GM18505 (cell line): ENCODE measurements around the gene PRR14.
"Not testable (repeated sequence)": the region's sequence is repeated elsewhere in the genome, so short reads cannot be mapped to it uniquely, and the experiment has no call there.

Experiments used
- ATAC-seq: cut with Tn5 transposase; IDR thresholded peaks from one replicate; pipeline ENCODE4 v1.9.1; 2021; ENCODE audit not compliant: unreplicated experiment
- POLR2A ChIP-seq: IDR thresholded peaks from 4 replicates; pipeline ENCODE4 v1.6.1; 2011; ENCODE audit warnings: borderline replicate concordance; ENCODE audit not compliant: insufficient read depth, insufficient read length; ENCODE audit errors: extremely low read depth

Gene PRR14

DNA sequence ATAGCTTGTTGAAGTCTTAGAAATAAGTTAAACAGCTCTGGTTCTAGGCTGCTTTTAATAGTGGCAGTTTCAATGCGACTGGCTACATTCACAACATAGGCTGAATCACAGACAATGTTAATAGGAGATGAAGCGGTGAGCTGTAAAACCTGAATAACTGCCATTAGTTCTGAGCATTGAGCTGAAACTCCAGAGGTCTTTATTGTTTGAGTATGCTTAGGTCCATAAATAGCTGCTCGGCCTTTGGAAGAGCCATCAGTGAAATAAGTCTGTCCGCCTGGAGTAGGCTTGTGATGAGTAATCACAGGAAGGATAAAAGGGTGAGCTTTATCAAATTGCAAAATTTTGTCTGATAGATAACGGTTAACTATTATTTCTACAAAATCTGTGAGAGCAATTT, 31.1 kb upstream of the PRR14 start:
- ATAC-seq, result no peak
- TF ChIP-seq POLR2A, result no peak

DNA sequence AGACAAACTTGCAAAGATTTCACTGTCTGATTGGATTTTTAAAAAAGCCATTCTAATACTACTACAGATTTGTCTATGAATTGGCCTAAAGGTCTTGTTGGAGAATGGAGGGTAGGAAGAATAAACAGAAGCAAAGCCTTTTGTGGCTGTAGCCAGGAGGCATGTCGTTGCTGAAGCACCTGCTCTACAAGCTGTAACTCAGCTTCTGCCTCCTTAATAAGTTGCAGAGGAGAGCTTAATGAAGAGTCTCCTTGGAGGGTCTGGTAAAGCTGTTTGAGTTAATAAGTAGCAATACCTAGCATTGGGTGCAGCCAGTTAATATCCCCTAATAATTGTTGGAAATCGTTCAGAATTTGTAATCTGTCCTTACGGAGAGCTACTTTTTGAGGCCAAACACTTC, 30.6 kb upstream of the PRR14 start:
- no peak for TF ChIP-seq POLR2A
- ATAC-seq, result no peak

DNA sequence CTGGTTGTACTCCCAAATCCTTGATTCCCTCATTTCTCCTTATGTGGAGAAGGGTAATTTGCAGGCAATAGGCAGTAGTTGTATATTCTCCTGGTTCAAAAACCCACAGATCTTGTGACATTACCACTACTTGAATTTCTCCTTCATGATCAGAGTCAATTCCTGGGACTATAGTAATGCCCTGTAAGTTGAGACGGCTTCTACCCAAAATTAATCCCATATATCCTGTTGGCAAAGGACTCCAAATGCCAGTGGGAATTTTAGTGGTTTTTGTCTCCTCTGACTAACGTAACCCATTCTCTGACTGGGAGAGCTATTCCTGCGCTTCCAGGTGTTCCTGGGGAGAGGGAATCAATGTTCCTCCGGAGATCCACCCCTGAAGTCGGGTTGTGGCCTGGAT, 29.0 kb upstream of the PRR14 start:
- no peak for ATAC-seq
- no peak for TF ChIP-seq POLR2A

DNA sequence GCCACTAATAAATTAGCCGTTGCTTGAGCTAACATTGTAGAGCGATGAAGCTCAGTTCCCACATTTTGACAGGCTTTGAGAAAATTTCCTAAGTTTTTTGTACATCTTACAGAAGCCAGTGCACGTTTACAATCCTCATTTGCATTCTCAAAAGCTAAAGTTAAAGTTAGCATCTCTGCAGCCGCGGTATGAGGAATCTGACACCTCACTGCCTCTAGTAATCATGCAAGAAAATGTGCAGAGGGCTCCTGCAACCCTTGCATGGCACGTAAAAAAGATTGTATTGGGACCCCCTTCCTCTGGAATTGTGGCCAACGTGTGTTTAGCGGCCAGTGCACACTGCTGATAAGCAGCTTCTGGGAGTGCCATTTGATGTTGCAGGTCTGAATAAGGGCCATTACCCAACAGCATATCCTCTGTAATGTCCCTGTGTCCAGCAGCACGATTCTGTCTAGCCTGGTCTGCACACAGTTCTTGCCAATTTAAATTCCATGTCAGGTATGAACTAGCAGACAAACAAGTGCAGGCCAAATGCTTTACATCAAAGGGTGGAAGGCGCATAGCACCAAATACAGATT, 28.2 kb upstream of the PRR14 start:
- no peak for ATAC-seq
- TF ChIP-seq POLR2A, result no peak

DNA sequence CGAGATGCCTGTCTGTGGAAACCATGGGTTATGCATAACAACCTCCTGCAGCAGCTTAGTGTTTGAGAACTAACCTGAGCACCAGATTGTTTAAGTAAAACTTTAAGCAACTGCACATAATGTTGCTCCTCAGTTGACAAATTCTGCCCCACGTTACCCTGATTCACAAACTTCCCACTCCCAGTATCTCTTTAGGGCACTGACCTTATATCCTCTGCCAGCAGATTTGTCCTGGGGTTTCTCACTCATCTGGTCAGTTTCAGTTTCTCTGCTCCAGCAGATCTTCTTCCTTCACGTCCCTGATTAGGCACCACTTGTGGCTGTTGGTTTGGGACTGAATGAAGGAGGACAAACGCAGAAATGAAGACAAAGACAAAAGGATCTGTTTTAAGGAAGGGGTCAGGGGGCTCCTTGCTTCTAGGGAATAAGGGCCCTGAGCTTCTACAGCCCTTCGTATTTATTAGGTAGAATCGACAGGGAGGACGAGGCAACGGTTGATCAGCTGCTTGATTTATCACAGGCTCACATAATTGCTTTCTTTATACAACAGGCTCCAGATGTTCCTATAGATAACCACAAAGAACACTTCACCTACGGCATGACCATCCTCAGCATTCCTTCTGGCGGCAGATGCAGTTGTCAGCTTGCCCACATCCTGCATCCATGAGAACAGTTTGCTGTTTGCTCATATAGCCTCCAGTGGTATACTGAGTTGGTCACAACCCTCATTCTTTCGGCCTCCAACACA, 27.1 kb upstream of the PRR14 start:
- no peak for ATAC-seq
- TF ChIP-seq POLR2A, result no peak

DNA sequence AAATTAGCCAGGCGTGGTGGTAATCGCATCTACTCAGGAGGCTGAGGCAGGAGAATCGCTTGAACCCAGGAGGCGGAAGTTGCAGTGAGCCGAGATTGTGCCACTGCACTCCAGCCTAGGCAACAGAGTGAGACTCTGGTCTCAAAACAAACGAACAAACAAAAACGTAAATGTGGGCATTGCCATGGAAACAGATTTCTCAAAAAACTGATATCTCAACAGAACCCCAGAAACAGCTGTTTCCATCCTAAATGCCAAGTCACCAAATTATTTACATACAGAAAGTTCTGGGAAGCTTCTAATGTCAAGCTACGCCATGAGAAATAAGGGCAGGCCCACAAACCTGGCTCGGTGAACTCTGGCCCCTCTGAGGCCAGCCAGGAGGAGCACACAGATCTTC, 24.5 kb upstream of the PRR14 start:
- TF ChIP-seq POLR2A, result no peak
- ATAC-seq, result no peak

DNA sequence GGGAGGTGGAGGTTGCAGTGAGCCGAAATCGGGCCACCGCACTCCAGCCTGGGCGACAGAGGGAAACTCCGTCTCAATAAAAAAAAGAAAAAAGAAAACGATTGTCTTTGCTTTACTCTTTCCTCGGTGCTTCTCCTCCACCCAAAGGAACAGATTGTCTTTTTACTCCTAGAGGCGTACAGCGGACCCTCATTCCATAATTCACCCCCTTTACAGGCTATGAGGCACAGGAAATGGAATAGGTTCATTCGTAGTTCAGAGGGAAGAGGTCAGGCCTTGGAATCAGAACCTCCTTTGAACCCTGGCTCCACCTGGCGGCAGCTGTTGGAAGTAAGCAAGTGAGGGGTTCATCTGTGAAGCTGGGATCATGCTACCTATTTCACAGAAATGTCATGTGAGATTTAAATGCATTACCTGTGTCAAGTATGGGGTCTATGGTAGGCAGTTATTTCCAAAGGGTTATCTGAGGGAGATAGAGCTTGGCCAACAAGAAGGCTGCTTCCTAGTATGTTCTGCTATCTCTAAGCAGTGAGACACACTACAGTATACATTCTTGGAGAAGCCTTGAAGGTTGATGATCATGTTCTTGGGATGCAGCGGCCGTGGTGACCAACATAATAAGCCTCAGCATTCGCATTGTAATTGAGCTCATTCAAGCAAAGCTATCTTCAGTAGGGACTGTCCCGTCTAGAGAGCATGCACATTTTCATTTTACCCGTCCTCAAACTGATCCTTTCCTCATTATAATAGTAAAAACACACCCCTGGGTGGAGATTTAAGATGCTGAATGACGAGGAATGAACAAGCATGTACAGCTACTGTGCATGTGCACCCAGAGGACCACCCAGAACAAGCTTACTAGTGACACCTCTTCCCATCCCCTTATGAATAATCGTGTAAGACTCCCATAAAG, 21.9 kb upstream of the PRR14 start:
- TF ChIP-seq POLR2A, result no peak
- no peak for ATAC-seq

DNA sequence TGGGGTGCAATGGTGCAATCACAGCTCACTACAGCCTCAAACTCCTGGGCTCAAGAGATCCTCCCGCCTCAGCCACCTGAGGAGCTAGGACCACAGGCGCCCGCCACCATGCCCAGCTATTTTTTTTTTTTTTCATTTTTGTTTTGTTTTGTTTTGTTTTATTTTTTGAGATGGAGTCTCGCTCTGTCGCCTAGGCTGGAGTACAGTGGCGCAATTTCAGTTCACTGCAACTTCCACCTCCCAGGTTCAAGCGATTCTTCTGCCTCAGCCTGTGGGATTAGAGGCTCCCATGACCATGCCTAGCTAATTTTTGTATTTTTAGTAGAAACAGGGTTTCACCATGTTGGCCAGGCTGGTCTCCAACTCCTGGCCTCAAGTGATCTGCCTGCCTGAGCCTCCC, 18.3 kb upstream of the PRR14 start:
- ATAC-seq, result not testable (repeated sequence)

DNA sequence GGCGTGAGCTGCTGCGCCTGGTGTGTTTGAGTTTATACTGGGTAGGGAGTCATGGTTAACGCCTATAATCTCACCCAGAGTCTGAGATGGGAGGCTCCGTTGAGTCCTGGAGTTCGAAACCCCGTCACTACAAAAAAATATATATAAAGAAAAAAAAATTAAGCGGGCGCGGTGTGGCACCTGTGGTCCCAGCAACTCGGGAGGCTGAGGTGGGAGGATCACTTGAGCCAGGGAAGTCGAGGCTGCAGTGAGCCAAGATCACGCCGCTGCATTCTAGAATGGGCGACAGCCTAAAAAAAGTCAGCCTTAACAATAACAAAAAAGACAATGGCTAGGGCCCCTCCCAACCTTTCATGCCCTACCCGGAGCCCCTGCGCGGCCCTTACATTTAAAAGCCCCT, 17.2 kb upstream of the PRR14 start:
- TF ChIP-seq POLR2A, result no peak
- no peak for ATAC-seq

DNA sequence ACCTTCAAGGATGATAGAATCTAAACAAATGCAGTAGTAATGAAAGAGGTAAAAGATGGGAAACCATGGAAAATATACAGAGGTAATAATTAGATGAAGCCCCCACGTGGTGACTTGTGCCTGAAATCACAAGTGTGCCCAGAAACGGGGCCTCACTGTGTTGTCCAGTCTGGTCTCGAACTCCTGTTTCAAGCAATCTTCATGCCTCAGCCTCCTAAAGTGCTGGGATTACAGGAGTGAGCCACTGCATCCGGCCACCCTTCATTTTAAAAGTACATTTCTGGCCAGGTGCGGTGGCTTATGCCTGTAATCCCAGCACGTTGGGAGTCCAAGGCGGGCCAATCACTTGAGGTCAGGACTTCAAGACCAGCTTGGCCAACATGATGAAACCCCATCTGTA, 14.2 kb upstream of the PRR14 start:
- ATAC-seq, result no peak
- no peak for TF ChIP-seq POLR2A

DNA sequence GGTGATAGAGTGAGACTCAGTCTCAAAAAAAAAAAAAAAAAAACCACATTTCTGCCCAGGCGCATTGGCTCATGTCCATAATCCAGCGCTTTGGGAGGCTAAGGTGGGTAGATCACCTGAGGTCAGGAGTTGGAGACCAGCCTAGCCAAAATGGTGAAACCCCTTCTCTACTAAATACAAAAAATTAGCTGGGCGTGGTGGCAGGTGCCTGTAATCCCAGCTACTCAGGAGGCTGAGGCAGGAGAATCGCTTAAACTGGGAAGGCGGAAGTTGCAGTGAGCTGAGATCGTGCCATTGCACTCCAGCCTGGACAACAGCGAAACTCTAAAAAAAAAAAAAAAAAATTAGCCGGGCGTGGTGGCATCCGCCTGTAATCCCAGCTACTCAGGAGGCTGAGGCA, 13.6 kb upstream of the PRR14 start:
- ATAC-seq, result not testable (repeated sequence)

DNA sequence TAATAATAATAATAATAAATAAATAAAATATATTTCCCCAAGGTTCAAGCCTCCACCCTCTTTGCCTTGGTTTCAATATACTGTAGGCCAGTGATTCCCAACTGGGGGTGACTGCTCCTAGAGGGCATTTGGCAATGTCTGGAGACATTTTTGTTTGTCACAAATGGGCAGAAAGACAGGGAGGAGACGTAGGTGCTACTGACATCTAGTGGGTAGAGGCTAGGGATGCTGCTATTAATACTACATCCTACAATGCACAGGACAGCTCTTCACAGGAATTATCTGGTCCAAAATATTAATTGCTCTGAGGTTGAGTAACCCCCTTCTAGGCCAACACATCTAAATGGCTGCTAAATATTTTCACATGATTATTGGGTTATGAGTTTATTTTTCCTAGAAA, 12.8 kb upstream of the PRR14 start:
- no peak for ATAC-seq
- no peak for TF ChIP-seq POLR2A

DNA sequence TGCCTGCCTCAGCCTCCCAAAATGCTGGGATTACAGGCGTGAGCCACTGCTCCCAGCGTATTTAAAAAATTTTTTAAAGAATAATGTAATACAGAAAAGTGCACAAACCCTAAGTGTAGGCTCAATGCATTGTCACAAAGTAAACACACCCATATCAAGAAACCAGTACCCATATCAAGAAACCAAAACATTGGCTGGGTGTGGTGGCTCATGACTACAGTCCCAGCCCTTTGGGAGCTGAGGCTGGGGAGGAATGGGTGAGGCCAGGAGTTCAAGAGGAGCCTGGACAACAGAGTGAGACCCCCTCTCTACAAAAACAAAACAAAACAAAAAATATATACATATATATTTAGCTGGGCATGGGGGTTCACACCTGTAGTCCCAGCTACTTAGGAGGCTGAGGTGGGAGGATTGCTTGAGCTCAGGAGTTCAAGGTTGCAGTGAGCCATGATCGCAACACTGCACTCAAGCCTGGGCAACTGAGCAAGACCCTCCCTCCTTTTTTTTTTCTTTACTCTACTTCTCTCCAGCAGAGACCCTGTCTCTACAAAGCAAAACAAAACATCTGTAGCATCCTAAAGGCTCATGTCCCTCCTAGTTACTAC, 9.3 kb upstream of the PRR14 start:
- no peak for TF ChIP-seq POLR2A
- no peak for ATAC-seq
